HepG2 (cell line): ENCODE results near the gene PYGO2. TPM values are rescaled to one million over a fixed set of nuclear protein-coding genes. Genes with fewer than 3 reads are reported as not detected.

Experiments used
- AGO1 ChIP-seq: fragments of 200-400 bp; formaldehyde crosslinking; IDR thresholded peaks from 2 replicates; pipeline ENCODE4 v1.6.1; 2017; ENCODE audit warnings: mild to moderate bottlenecking, low read depth, low read length, moderate library complexity; ENCODE audit not compliant: poor library complexity, severe bottlenecking
- CBX2 ChIP-seq, 2 experiments: fragments of 200-600 bp in 1 of 2; sonication (generic); formaldehyde crosslinking in 1 of 2; IDR thresholded peaks; 2 replicates each; pipeline versions ENCODE4 v1.7.0 to v1.8.1; 2018 to 2022; ENCODE audit warnings: low read depth in 2 of 2, low read length in 1 of 2, mild to moderate bottlenecking in 1 of 2, missing genetic modification reagents in 1 of 2
- CEBPG ChIP-seq: IDR thresholded peaks from 2 replicates; pipeline ENCODE4 v1.6.1; 2016
- FOXA3 ChIP-seq: IDR thresholded peaks from 2 replicates; pipeline ENCODE4 v1.6.1; 2016; ENCODE audit warnings: missing genetic modification reagents, missing compliant biosample characterization
- GATAD1 ChIP-seq: IDR thresholded peaks from 2 replicates; pipeline ENCODE4 v1.6.1; 2016; ENCODE audit warnings: missing genetic modification reagents, missing compliant biosample characterization
- HNF4A ChIP-seq: sonication (generic); formaldehyde crosslinking; IDR thresholded peaks from 2 replicates; pipeline ENCODE4 v1.4.0; 2020; ENCODE audit warnings: missing genetic modification reagents
- HNRNPLL ChIP-seq: fragments of 200-400 bp; formaldehyde crosslinking; IDR thresholded peaks from 2 replicates; pipeline ENCODE4 v1.6.1; 2017; ENCODE audit warnings: mild to moderate bottlenecking, low read depth, low read length; ENCODE audit not compliant: poor library complexity, severe bottlenecking
- NR2F1 ChIP-seq, 2 experiments: fragments of 450-650 bp in 1 of 2; formaldehyde crosslinking in 1 of 2; IDR thresholded peaks; 2 replicates each; pipeline versions ENCODE4 v1.5.0 to v1.6.1; 2016 to 2020; ENCODE audit warnings: mild to moderate bottlenecking in 1 of 2, missing compliant biosample characterization in 1 of 2, missing genetic modification reagents in 1 of 2, moderate library complexity in 1 of 2
- PLRG1 ChIP-seq: fragments of 450-650 bp; conservative IDR thresholded peaks from 2 replicates; pipeline ENCODE4 v1.6.1; 2016
- RAD51 ChIP-seq: fragments of 450-650 bp; IDR thresholded peaks from 2 replicates; pipeline ENCODE4 v1.6.1; 2016; ENCODE audit warnings: borderline replicate concordance
- RBM22 ChIP-seq: fragments of 200-400 bp; formaldehyde crosslinking; optimal IDR thresholded peaks from 2 replicates; pipeline ENCODE3; 2017; ENCODE audit warnings: mild to moderate bottlenecking, low read length, moderate library complexity
- SMAD1 ChIP-seq: sonication (generic); formaldehyde crosslinking; IDR thresholded peaks from 2 replicates; pipeline ENCODE4 v1.4.0; 2020; ENCODE audit warnings: missing genetic modification reagents, low read depth, mild to moderate bottlenecking, borderline replicate concordance
- SNRNP70 ChIP-seq: fragments of 200-400 bp; formaldehyde crosslinking; IDR thresholded peaks from 2 replicates; pipeline ENCODE4 v1.6.1; 2017; ENCODE audit warnings: mild to moderate bottlenecking, low read depth, low read length, moderate library complexity
- TEAD2 ChIP-seq: sonication (generic); formaldehyde crosslinking; IDR thresholded peaks from 2 replicates; pipeline ENCODE4 v1.9.0; 2021; ENCODE audit warnings: missing genetic modification reagents
- ZFYVE20 ChIP-seq: sonication (generic); formaldehyde crosslinking; IDR thresholded peaks from 2 replicates; pipeline ENCODE4 v1.8.0; 2023; ENCODE audit warnings: low read depth, mild to moderate bottlenecking, moderate library complexity, missing genetic modification reagents, borderline replicate concordance
- ZSCAN22 ChIP-seq: sonication (generic); formaldehyde crosslinking; IDR thresholded peaks from 2 replicates; pipeline ENCODE4 v1.4.0; 2020; ENCODE audit warnings: mild to moderate bottlenecking, missing genetic modification reagents
- polyA plus RNA-seq, 8 experiments: library from polyadenylated mRNA; depleted of rRNA in 3 of 8; stranded (reverse) in 7 of 8; unstranded in 1 of 8; fragments of >200 nt; fragmentation: Illumina TruSeq in 4 of 8; extraction: Trizol in 4 of 8; gene quantifications; 2 replicates each; pipeline versions ENCODE4 v1.2.1 to v1.2.3, GENCODE V29; 2011 to 2016; ENCODE audit warnings: low read depth in 4 of 8, missing spikeins in 1 of 8, mixed read lengths in 1 of 8; ENCODE audit not compliant: insufficient read depth in 1 of 8
- total RNA-seq, 5 experiments: library from RNA; depleted of rRNA; stranded (reverse); fragments of >200 nt; fragmentation: Illumina TruSeq; extraction: Trizol; gene quantifications; 2 replicates each; pipeline ENCODE4 v1.2.3, GENCODE V29; 2016; ENCODE audit warnings: low read depth in 1 of 5
- TF ChIP-seq, protein P1 (sequence below): sonication (generic); formaldehyde crosslinking; IDR thresholded peaks from 2 replicates; pipeline ENCODE4 v1.4.0; 2020; ENCODE audit warnings: missing genetic modification reagents, borderline replicate concordance
- TF ChIP-seq, protein P2 (sequence below): sonication (generic); formaldehyde crosslinking; IDR thresholded peaks from 2 replicates; pipeline ENCODE4 v1.4.0; 2020; ENCODE audit warnings: missing genetic modification reagents
- TF ChIP-seq, protein P3 (sequence below): fragments of 450-650 bp; IDR thresholded peaks from 2 replicates; pipeline ENCODE4 v1.6.1; 2017
- TF ChIP-seq, protein P4 (sequence below): sonication (generic); formaldehyde crosslinking; IDR thresholded peaks from 2 replicates; pipeline ENCODE4 v1.9.0; 2021; ENCODE audit warnings: missing genetic modification reagents, mild to moderate bottlenecking, borderline replicate concordance
- TF ChIP-seq, protein P5 (sequence below): IDR thresholded peaks from 2 replicates; pipeline ENCODE4 v1.6.1; 2016; ENCODE audit warnings: missing compliant biosample characterization, missing genetic modification reagents, borderline replicate concordance

The PYGO2 gene
- total and polyA plus RNA-seq, 2 of the 13 experiments (the other 11 are each of a cell fraction or from before 2014, with no cell fraction given): 20.3 to 21.8 TPM

DNA sequence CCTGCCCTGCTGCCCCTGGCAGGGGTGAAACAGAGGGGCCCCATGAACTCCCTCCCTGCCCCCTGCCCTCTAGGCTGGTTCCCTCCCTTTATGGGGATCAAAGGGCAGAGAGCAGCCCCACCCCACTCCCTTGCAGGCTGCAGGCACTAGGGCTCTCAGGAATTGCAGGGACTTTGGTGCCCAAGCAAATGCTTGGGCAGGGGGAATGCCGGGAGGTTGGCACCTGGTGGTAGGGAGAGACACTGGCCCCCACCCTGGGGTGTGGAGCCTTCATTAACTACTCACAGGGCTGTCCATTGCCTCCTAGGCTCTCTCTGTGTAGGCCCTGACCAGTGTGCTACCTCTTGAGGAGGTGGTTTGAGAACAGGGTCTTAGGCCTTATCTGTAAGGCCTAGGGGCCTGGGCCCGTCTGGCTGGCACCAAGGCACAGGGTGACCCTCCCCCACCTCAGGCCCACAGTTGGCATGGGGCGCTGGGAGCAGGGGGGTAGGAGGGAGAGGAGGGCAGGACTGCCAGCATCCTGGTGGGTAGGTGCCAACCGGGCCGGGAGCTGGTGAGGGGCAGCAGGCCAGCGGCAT lies 45.8 kb upstream of the PYGO2 start (continued):
- TF ChIP-seq, protein P1, sequence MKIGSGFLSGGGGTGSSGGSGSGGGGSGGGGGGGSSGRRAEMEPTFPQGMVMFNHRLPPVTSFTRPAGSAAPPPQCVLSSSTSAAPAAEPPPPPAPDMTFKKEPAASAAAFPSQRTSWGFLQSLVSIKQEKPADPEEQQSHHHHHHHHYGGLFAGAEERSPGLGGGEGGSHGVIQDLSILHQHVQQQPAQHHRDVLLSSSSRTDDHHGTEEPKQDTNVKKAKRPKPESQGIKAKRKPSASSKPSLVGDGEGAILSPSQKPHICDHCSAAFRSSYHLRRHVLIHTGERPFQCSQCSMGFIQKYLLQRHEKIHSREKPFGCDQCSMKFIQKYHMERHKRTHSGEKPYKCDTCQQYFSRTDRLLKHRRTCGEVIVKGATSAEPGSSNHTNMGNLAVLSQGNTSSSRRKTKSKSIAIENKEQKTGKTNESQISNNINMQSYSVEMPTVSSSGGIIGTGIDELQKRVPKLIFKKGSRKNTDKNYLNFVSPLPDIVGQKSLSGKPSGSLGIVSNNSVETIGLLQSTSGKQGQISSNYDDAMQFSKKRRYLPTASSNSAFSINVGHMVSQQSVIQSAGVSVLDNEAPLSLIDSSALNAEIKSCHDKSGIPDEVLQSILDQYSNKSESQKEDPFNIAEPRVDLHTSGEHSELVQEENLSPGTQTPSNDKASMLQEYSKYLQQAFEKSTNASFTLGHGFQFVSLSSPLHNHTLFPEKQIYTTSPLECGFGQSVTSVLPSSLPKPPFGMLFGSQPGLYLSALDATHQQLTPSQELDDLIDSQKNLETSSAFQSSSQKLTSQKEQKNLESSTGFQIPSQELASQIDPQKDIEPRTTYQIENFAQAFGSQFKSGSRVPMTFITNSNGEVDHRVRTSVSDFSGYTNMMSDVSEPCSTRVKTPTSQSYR (CRISPR knock-in tag): peak; percentile 36; the same call in 1 of the 2 replicates
- no peak for TF ChIP-seq ZFYVE20 (CRISPR knock-in tag)
- no peak for TF ChIP-seq CBX2 (IDR thresholded peaks at IDR 0.05; ENCODE audit: low read depth, low read length)
- no peak for TF ChIP-seq CBX2 (CRISPR knock-in tag; IDR thresholded peaks at IDR 0.05; ENCODE audit: low read depth)
- TF ChIP-seq SMAD1 (CRISPR knock-in tag): no peak
- TF ChIP-seq, protein P2, sequence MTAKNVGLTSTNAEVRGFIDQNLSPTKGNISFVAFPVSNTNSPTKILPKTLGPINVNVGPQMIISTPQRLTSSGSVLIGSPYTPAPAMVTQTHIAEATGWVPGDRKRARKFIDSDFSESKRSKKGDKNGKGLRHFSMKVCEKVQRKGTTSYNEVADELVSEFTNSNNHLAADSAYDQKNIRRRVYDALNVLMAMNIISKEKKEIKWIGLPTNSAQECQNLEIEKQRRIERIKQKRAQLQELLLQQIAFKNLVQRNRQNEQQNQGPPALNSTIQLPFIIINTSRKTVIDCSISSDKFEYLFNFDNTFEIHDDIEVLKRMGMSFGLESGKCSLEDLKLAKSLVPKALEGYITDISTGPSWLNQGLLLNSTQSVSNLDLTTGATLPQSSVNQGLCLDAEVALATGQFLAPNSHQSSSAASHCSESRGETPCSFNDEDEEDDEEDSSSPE (CRISPR knock-in tag): 0 out of 2 replicates have a peak, but pooled peaks have one; percentile 30
- 0 out of 4 replicates have a peak, but pooled peaks have one; percentile 16 to 42 for TF ChIP-seq NR2F1 (CRISPR knock-in tag; IDR thresholded peaks at IDR 0.05)
- no peak for TF ChIP-seq GATAD1
- no peak for TF ChIP-seq ZSCAN22 (CRISPR knock-in tag)
- TF ChIP-seq FOXA3 (CRISPR knock-in tag): no peak
- no peak for TF ChIP-seq RAD51
- TF ChIP-seq, protein P3, sequence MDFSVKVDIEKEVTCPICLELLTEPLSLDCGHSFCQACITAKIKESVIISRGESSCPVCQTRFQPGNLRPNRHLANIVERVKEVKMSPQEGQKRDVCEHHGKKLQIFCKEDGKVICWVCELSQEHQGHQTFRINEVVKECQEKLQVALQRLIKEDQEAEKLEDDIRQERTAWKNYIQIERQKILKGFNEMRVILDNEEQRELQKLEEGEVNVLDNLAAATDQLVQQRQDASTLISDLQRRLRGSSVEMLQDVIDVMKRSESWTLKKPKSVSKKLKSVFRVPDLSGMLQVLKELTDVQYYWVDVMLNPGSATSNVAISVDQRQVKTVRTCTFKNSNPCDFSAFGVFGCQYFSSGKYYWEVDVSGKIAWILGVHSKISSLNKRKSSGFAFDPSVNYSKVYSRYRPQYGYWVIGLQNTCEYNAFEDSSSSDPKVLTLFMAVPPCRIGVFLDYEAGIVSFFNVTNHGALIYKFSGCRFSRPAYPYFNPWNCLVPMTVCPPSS: no peak
- TF ChIP-seq RBM22: peak; percentile 46
- TF ChIP-seq AGO1: no peak
- TF ChIP-seq TEAD2 (CRISPR knock-in tag): no peak
- no peak for TF ChIP-seq CEBPG (CRISPR knock-in tag)
- TF ChIP-seq, protein P4, sequence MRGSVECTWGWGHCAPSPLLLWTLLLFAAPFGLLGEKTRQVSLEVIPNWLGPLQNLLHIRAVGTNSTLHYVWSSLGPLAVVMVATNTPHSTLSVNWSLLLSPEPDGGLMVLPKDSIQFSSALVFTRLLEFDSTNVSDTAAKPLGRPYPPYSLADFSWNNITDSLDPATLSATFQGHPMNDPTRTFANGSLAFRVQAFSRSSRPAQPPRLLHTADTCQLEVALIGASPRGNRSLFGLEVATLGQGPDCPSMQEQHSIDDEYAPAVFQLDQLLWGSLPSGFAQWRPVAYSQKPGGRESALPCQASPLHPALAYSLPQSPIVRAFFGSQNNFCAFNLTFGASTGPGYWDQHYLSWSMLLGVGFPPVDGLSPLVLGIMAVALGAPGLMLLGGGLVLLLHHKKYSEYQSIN (CRISPR knock-in tag): no peak
- no peak for TF ChIP-seq PLRG1
- no peak for TF ChIP-seq SNRNP70
- TF ChIP-seq HNF4A (CRISPR knock-in tag): peak; percentile 86
- TF ChIP-seq, protein P5, sequence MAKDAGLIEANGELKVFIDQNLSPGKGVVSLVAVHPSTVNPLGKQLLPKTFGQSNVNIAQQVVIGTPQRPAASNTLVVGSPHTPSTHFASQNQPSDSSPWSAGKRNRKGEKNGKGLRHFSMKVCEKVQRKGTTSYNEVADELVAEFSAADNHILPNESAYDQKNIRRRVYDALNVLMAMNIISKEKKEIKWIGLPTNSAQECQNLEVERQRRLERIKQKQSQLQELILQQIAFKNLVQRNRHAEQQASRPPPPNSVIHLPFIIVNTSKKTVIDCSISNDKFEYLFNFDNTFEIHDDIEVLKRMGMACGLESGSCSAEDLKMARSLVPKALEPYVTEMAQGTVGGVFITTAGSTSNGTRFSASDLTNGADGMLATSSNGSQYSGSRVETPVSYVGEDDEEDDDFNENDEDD (CRISPR knock-in tag): no peak
- TF ChIP-seq HNRNPLL: no peak
